A673 (cell line): ENCODE results near the gene MUC12. TPM values are rescaled to one million over a fixed set of nuclear protein-coding genes. Genes with fewer than 3 reads are reported as not detected.

Source experiments
- BruUV-seq: library from RNA; stranded (reverse); fragments of 400-500 nt; replicated peaks from 2 replicates; lab custom pipeline; 2021; lab: Mats Ljungman, UMichigan
- CTCF ChIA-PET: fragments of 300-600 bp; sonication (Branson Sonifier 250); formaldehyde crosslinking; loops from one replicate; lab custom pipeline; 2022; ENCODE audit warnings: antibody characterized with exemption; lab: Charles Lee
- POLR2A ChIA-PET: fragments of 300-600 bp; sonication (Branson Sonifier 250); formaldehyde crosslinking; loops from one replicate; lab custom pipeline; 2022; ENCODE audit warnings: antibody characterized with exemption; ENCODE audit not compliant: low non-redundant PET; lab: Charles Lee
- DNase-seq: peaks from one replicate; pipeline ENCODE4 v3.0.0-alpha.2; 2015; ENCODE audit warnings: low spot score
- H3K27ac ChIP-seq: fragments of 200-600 bp; sonication (generic); 2 replicates; pipeline ENCODE4 v1.5.1; 2016; ENCODE audit warnings: mixed run types, low read depth, mild to moderate bottlenecking, mixed read lengths, antibody characterized with exemption, low read length; ENCODE audit not compliant: poor library complexity, severe bottlenecking
- H3K27me3 ChIP-seq: fragments of 200-600 bp; sonication (generic); replicated peaks from 2 replicates; pipeline ENCODE4 v1.6.1; 2017; ENCODE audit warnings: mixed run types, low read depth, mild to moderate bottlenecking, mixed read lengths, antibody characterized with exemption, low read length; ENCODE audit not compliant: insufficient read depth, poor library complexity
- H3K36me3 ChIP-seq: fragments of 200-600 bp; sonication (generic); 2 replicates; pipeline ENCODE4 v1.6.1; 2016; ENCODE audit warnings: mixed run types, mild to moderate bottlenecking, mixed read lengths, antibody characterized with exemption, low read length; ENCODE audit not compliant: insufficient read depth, poor library complexity, severe bottlenecking
- H3K4me1 ChIP-seq: fragments of 200-600 bp; sonication (generic); 2 replicates; pipeline ENCODE4 v1.6.1; 2017; ENCODE audit warnings: mixed run types, mild to moderate bottlenecking, mixed read lengths, antibody characterized with exemption, low read length; ENCODE audit not compliant: insufficient read depth, poor library complexity, severe bottlenecking
- H3K4me3 ChIP-seq: fragments of 200-600 bp; sonication (generic); 2 replicates; pipeline ENCODE4 v1.5.1; 2016; ENCODE audit warnings: low read depth, mixed run types, mild to moderate bottlenecking, mixed read lengths, low read length; ENCODE audit not compliant: poor library complexity, severe bottlenecking
- H3K9me3 ChIP-seq: fragments of 200-600 bp; sonication (generic); 2 replicates; pipeline ENCODE4 v1.6.1; 2016; ENCODE audit warnings: mixed run types, low read depth, mild to moderate bottlenecking, mixed read lengths, antibody characterized with exemption, low read length; ENCODE audit not compliant: poor library complexity, severe bottlenecking
- CTCF ChIP-seq: fragments of 300-800, 200-600 bp; sonication (generic); conservative IDR thresholded peaks from 2 replicates; pipeline ENCODE4 v1.5.1; 2017; ENCODE audit warnings: low read depth, mild to moderate bottlenecking, antibody characterized with exemption, low read length, moderate library complexity, mixed read lengths
- EZH2 ChIP-seq: fragments of 200-600 bp; sonication (generic); IDR thresholded peaks from 2 replicates; pipeline ENCODE4 v1.6.1; 2017; ENCODE audit warnings: borderline replicate concordance, low read depth, mild to moderate bottlenecking, mixed read lengths, antibody characterized with exemption, low read length; ENCODE audit not compliant: poor library complexity, severe bottlenecking
- intact Hi-C: fragments of 100-400 bp; cut with micrococcal nuclease; formaldehyde crosslinking; loops from one replicate; pipeline ENCODE4 v1.10.0; 2022; ENCODE audit not compliant: unreplicated experiment
- total RNA-seq: library from RNA; stranded (reverse); gene quantifications from 2 replicates; pipeline ENCODE4 v1.2.3, GENCODE V29; 2021

The MUC12 gene
- total RNA-seq, 1 experiment from 2014 or later: 0.67 TPM

DNA sequence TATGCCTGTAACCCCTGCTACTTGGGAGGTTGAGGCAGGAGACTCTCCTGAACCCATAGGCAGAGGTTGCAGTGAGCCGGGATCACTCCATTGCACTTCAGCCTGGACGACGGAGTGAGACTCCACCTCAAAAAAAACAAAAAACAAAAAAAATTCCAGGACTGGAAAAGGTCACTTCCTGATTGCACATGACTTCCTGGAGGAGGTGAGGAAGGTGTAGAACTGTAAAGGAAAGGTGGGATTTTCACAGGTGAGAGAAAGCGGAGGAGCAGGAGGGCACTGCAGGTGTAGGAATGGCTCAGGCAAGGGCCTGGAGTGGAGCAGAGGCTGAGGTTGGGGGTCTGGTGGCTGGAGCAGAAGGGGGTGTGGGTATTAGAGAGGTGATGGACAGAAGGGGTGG lies 23.3 kb upstream of the MUC12 start:
- ChIA-PET POLR2A (no interaction called here), CTCF (no interaction called here)
- intact Hi-C loops: no loop called here
- BruUV-seq: no TSS peak
- no peak for DNase-seq
- H3K27me3 ChIP-seq: no peaks in the 10 kb centered on the region
- peaks cover 4% of the 10 kb centered on the region for H3K4me1 ChIP-seq
- H3K9me3 ChIP-seq: no peaks in the 10 kb centered on the region
- TF ChIP-seq EZH2: no peak
- no peaks in the 10 kb centered on the region for H3K36me3 ChIP-seq
- H3K27ac ChIP-seq: no peak overlapping the region
- no peak overlapping the region for H3K4me3 ChIP-seq

DNA sequence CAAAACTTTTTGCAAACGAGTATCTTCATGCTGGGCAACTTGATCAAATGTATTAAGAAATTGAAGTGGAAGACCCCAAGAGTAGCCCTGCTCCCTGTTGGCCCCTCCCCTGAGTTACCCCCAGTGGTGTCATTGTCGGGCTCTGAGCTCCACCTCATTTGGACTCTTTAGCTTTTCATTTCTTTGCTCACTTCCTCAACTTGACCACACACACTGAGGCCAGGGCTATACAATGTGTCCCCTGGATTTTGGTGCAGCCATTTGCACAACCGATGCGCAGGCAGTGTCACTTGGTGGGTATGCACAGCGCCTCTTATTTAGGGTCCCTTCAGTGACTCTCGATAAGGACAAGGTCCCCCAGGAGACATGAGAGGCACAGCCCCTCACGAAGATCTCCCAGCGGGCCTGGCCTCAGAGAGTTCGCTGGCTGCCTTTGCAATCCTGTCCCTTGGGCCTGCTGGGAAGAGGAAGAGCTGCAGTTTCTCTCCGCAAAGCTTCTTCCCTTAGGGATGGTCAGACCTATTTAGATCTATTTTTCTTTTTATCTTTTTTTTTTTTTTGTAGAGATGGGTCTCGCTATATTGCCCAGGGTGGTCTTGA lies 22.5 kb upstream of the MUC12 start:
- ChIA-PET POLR2A (no interaction called here), CTCF (interaction anchor here (0.7 kb wide), 1 partner anchor 26 kb away, joined by 4 read pairs; no protein-coding TSS in a partner anchor)
- no TSS peak for BruUV-seq
- no peaks in the 10 kb centered on the region for H3K36me3 ChIP-seq
- TF ChIP-seq EZH2 (no peak), CTCF (no peak)
- no peaks in the 10 kb centered on the region for H3K27me3 ChIP-seq
- intact Hi-C loops: no loop called here
- no peak for DNase-seq
- no peak overlapping the region for H3K27ac ChIP-seq
- H3K4me1 ChIP-seq: peaks cover 4% of the 10 kb centered on the region
- no peaks in the 10 kb centered on the region for H3K9me3 ChIP-seq
- no peak overlapping the region for H3K4me3 ChIP-seq

GRCh38 chr7:100947792-100948191 lies 21.6 kb upstream of the MUC12 start:
- no peaks in the 10 kb centered on the region for H3K4me1 ChIP-seq
- TF ChIP-seq EZH2 (no peak), CTCF (no peak)
- DNase-seq: no peak
- ChIA-PET CTCF (no interaction called here), POLR2A (no interaction called here)
- H3K27me3 ChIP-seq: no peaks in the 10 kb centered on the region
- no TSS peak for BruUV-seq
- H3K36me3 ChIP-seq: no peaks in the 10 kb centered on the region
- H3K27ac ChIP-seq: no peak overlapping the region
- intact Hi-C loops: no loop called here
- no peak overlapping the region for H3K4me3 ChIP-seq
- H3K9me3 ChIP-seq: no peaks in the 10 kb centered on the region
